K562 (cell line): ENCODE results near the gene DUS1L. TPM values are rescaled to one million over a fixed set of nuclear protein-coding genes. Genes with fewer than 3 reads are reported as not detected.
A peak's percentile ranks its signal among the peaks of the same experiment; 100 is the strongest.

Experiments used
- HDAC3 ChIP-seq: fragments of 450-650 bp; IDR thresholded peaks from 2 replicates; pipeline ENCODE4 v1.6.1; 2018; ENCODE audit warnings: borderline replicate concordance, mild to moderate bottlenecking, moderate library complexity; ENCODE audit not compliant: partially characterized antibody
- HOMEZ ChIP-seq: fragments of 250-450 bp; sonication (Bioruptor Pico); IDR thresholded peaks from 2 replicates; pipeline ENCODE4 v1.4.0; 2020; ENCODE audit warnings: mild to moderate bottlenecking, moderate library complexity
- PCBP1 ChIP-seq: fragments of 200-400 bp; formaldehyde crosslinking; IDR thresholded peaks from 2 replicates; pipeline ENCODE4 v1.6.1; 2018; ENCODE audit warnings: mild to moderate bottlenecking, low read depth, low read length; ENCODE audit not compliant: poor library complexity, severe bottlenecking
- PKNOX1 ChIP-seq: fragments of 450-650 bp; IDR thresholded peaks from 2 replicates; pipeline ENCODE4 v1.6.1; 2016
- SMAD2 ChIP-seq: fragments of 150-350 bp; IDR thresholded peaks from 2 replicates; pipeline ENCODE4 v1.6.1; 2014; ENCODE audit warnings: low read depth, mild to moderate bottlenecking, low read length
- TCF3 ChIP-seq: sonication (generic); formaldehyde crosslinking; IDR thresholded peaks from 2 replicates; pipeline ENCODE4 v1.4.0; 2020; ENCODE audit warnings: mild to moderate bottlenecking, missing genetic modification reagents
- THRA ChIP-seq: fragments of 450-650 bp; IDR thresholded peaks from 2 replicates; pipeline ENCODE4 v1.6.1; 2017; ENCODE audit warnings: mild to moderate bottlenecking, moderate library complexity
- YBX1 ChIP-seq: fragments of 450-650 bp; IDR thresholded peaks from 2 replicates; pipeline ENCODE4 v1.7.1; 2016; ENCODE audit warnings: mild to moderate bottlenecking
- ZBTB2 ChIP-seq: fragments of 450-650 bp; IDR thresholded peaks from 2 replicates; pipeline ENCODE4 v1.6.1; 2016; ENCODE audit warnings: antibody characterized with exemption
- ZNF184 ChIP-seq: sonication (generic); formaldehyde crosslinking; IDR thresholded peaks from 2 replicates; pipeline ENCODE4 v1.5.0; 2020; ENCODE audit warnings: missing genetic modification reagents
- ZNF282 ChIP-seq: sonication (generic); formaldehyde crosslinking; IDR thresholded peaks from 2 replicates; pipeline ENCODE4 v1.8.1; 2023; ENCODE audit warnings: missing genetic modification reagents
- polyA plus RNA-seq, 8 experiments: library from polyadenylated mRNA; depleted of rRNA in 4 of 8; stranded (reverse) in 5 of 8; unstranded in 3 of 8; fragments of >200 nt; fragmentation: Nextera tagmentation in 2 of 8; fragmentation: Illumina TruSeq in 1 of 8; extraction: Ambion mirVana in 2 of 8; extraction: Trizol in 1 of 8; gene quantifications; 2 replicates each; pipeline versions ENCODE4 v1.2.1 to v1.2.3, GENCODE V29; 2011 to 2014; ENCODE audit warnings: inconsistent platforms in 1 of 8, missing spikeins in 1 of 8
- total RNA-seq, 7 experiments: library from RNA; depleted of rRNA in 6 of 7; stranded (reverse); fragments of >200 nt in 6 of 7; fragmentation: Illumina TruSeq in 2 of 7; extraction: Trizol in 2 of 7; gene quantifications; 2 replicates each; pipeline versions ENCODE4 v1.2.1 to v1.2.3, GENCODE V29; 2011 to 2021; ENCODE audit warnings: low replicate concordance in 1 of 7

The DUS1L gene
- total and polyA plus RNA-seq, 9 of the 15 experiments (the other 6 are each of a cell fraction or from before 2014, with no cell fraction given), result 7.8 to 210 (median 83.9) TPM

GRCh38 chr17:82030470-82031302 is 34.9 kb downstream of the DUS1L start (continued):
- TF ChIP-seq SMAD2 (no peak), ZBTB2 (no peak), YBX1 (no peak), TCF3 (CRISPR knock-in tag) (no peak), HDAC3 (no peak), THRA (no peak), PCBP1 (peak; percentile 30), ZNF184 (CRISPR knock-in tag) (no peak), HOMEZ (no peak), PKNOX1 (no peak), ZNF282 (no peak)
